SU-DHL-6 (cell line): ENCODE data around the gene NME4.

ENCODE experiments used
- H2AFZ ChIP-seq: fragments of 200-600 bp; sonication (generic); 2 replicates; pipeline ENCODE4 v1.6.1; 2014; ENCODE audit warnings: low read depth, mild to moderate bottlenecking, moderate library complexity, mixed read lengths, antibody characterized with exemption, low read length; ENCODE audit not compliant: severe bottlenecking
- H3F3A ChIP-seq: fragments of 200-600 bp; shearing (Covaris generic); 2 replicates; pipeline ENCODE4 v1.6.0; 2016; ENCODE audit warnings: antibody characterized with exemption, mild to moderate bottlenecking; ENCODE audit not compliant: insufficient read depth
- H3K27ac ChIP-seq: fragments of 200-600 bp; sonication (generic); 2 replicates; pipeline ENCODE4 v1.5.1; 2016; ENCODE audit warnings: low read depth, mild to moderate bottlenecking, low read length, moderate library complexity, mixed read lengths
- H3K27me3 ChIP-seq: fragments of 200-600 bp; sonication (generic), shearing (Covaris generic); 2 replicates; pipeline ENCODE4 v1.6.0; 2014; ENCODE audit warnings: mild to moderate bottlenecking, low read length
- H3K36me3 ChIP-seq: fragments of 200-600 bp; sonication (generic); 2 replicates; pipeline ENCODE4 v1.6.1; 2014; ENCODE audit warnings: mild to moderate bottlenecking, low read length, mixed read lengths
- H3K4me2 ChIP-seq: fragments of 300-600, 200-600 bp; shearing (Covaris generic), sonication (generic); 2 replicates; pipeline ENCODE4 v1.6.0; 2014; ENCODE audit warnings: low read length, low read depth, mild to moderate bottlenecking; ENCODE audit not compliant: poor library complexity, severe bottlenecking
- H3K4me3 ChIP-seq: fragments of 200-600 bp; sonication (generic); 2 replicates; pipeline ENCODE4 v1.5.1; 2014; ENCODE audit warnings: antibody characterized with exemption, low read length, mild to moderate bottlenecking, mixed read lengths; ENCODE audit not compliant: insufficient read depth, poor library complexity, severe bottlenecking
- H3K79me2 ChIP-seq: fragments of 200-600 bp; sonication (generic); 2 replicates; pipeline ENCODE4 v1.6.1; 2014; ENCODE audit warnings: mild to moderate bottlenecking, low read length, moderate library complexity; ENCODE audit not compliant: insufficient read depth
- H3K9ac ChIP-seq: fragments of 200-600 bp; sonication (generic); 2 replicates; pipeline ENCODE4 v1.7.0; 2014; ENCODE audit warnings: mild to moderate bottlenecking, low read length
- H3K9me2 ChIP-seq: fragments of 200-600 bp; sonication (generic); replicated peaks from 2 replicates; pipeline ENCODE4 v1.6.1; 2014; ENCODE audit warnings: low read length; ENCODE audit not compliant: insufficient read depth
- H3K9me3 ChIP-seq: fragments of 200-600 bp; sonication (generic); 2 replicates; pipeline ENCODE4 v1.6.1; 2014; ENCODE audit warnings: low read length, mixed read lengths; ENCODE audit not compliant: insufficient read depth
- H4K20me1 ChIP-seq: fragments of 200-600 bp; sonication (generic); 2 replicates; pipeline ENCODE4 v1.6.1; 2014; ENCODE audit warnings: low read depth, mild to moderate bottlenecking, antibody characterized with exemption, low read length, moderate library complexity, mixed read lengths
- CTCF ChIP-seq: fragments of 200-600 bp; sonication (generic); IDR thresholded peaks from one replicate; pipeline ENCODE4 v1.5.1; 2017; ENCODE audit warnings: antibody characterized with exemption, mild to moderate bottlenecking, low read length, moderate library complexity; ENCODE audit not compliant: insufficient read depth, poor library complexity, severe bottlenecking
- EZH2phosphoT487 ChIP-seq: fragments of 200-600 bp; sonication (generic), shearing (Covaris generic); conservative IDR thresholded peaks from 2 replicates; pipeline ENCODE4 v1.6.1; 2018; ENCODE audit warnings: mild to moderate bottlenecking, antibody characterized with exemption, low read length, moderate library complexity, mixed read lengths

NME4 gene

GRCh38 chr16:401468-402348, 4.7 kb downstream of the NME4 start, which contains the start of gene DECR2:
TSS of gene DECR2 (plus strand) at chr16:401885. CDS start at chr16:401964, 79 bp downstream.
- TF ChIP-seq EZH2phosphoT487 (no peak), CTCF (peak; percentile 55)
- Histone ChIP-seq H3K27ac (peak within 1 kb of the TSS; percentile 67), H3K36me3 (no peaks in the 10 kb centered on the region)

DNA sequence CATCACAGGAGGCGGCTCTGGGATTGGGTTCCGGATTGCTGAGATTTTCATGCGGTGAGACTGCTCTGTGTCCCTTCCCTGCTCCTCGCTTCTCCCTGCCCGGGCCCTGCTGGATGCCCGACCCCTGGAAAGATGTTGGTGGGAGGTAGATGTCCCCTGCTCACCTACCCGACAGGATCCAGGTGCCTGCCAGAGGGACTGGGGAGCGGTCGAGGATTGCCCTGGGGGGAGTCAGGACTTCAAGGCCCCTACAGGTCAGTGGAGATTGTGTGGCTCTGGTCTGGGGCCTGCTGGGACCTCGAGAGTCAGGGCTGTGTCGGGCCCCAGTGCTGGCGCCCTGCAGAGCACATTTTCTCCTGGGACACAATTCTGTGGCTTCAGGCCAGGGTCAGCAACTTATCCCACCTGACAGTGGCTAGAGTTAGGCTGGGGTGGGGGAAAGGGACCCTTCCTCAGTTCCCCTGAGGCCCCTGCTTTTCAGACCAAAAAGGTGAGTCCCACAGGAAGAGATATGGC, 8.0 kb downstream of the NME4 start:
- H3K9me2 ChIP-seq, result no peaks in the 10 kb centered on the region
- no peaks in the 10 kb centered on the region for H3K36me3 ChIP-seq
- H3K27me3 ChIP-seq, result no peaks in the 10 kb centered on the region
- no peak overlapping the region for H3K4me2 ChIP-seq
- peaks cover 5% of the 10 kb centered on the region; the same call in 1 of the 2 replicates for H3F3A ChIP-seq
- TF ChIP-seq CTCF (no peak), EZH2phosphoT487 (no peak)
- no peak overlapping the region for H3K9ac ChIP-seq
- no peaks in the 10 kb centered on the region for H3K9me3 ChIP-seq
- H4K20me1 ChIP-seq, result no peaks in the 10 kb centered on the region
- no peak overlapping the region for H2AFZ ChIP-seq
- H3K27ac ChIP-seq, result no peak overlapping the region
- H3K4me3 ChIP-seq, result no peak overlapping the region
- H3K79me2 ChIP-seq, result no peaks in the 10 kb centered on the region

More at GRCh38 chr16:401468-402348, 4.7 kb downstream of the NME4 start, which contains the start of gene DECR2:
- H3K9me2 ChIP-seq, result no peaks in the 10 kb centered on the region
- peak within 1 kb of the TSS; percentile 87 for H3K4me3 ChIP-seq
- no peaks in the 10 kb centered on the region for H3K9me3 ChIP-seq
- peak within 1 kb of the TSS; percentile 88 for H3K9ac ChIP-seq
- no peaks in the 10 kb centered on the region for H3K79me2 ChIP-seq
- no peaks in the 10 kb centered on the region for H4K20me1 ChIP-seq
- peaks cover 5% of the 10 kb centered on the region; the same call in 1 of the 2 replicates for H3F3A ChIP-seq
- peak within 1 kb of the TSS; percentile 81 for H2AFZ ChIP-seq
- H3K27me3 ChIP-seq, result no peaks in the 10 kb centered on the region
- H3K4me2 ChIP-seq, result peak within 1 kb of the TSS; percentile 69

DNA sequence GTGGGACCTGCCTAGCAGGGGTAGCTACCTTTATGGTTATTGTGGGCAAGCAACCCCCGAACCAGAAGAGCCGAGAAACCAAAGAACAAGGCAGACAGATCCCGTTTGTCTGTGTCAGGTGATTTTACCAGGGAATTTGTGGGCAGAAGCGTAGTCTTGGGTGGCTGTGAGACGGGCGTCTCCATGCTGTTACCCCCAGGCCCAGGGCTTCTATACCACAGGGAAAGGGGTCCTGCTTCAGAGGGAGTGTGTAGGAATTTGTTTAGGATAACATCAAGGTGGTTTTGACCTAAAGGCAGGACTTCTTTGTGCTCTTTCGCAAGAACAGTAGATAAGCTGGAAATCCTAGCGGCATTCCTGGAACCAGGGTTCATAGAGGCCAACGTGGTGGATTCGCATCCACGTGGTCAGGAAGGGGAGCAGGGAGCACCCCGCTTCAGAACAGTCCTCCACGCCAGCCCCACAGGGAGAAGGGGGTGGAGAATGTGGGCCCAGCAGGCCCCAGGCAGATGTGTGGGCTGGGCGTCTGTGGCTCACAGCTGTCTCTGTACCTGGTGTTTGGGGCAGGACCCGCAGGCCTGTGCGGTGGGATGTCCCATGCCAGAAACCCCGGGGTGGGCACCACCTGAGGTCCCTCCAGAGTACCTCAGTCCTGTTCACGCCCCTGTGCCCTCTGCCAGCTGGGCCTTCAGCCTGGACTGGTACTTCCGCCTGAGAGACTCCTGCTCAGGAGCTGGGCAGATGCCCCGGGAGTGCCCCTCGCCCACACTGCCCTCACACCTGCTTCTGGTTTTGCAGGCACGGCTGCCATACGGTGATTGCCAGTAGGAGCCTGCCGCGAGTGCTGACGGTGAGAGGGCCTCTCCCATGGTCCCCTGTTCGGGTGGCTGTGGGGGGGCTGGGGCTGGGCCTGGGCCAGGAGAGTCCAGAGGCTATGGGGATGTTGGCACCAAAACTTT, 8.8 kb downstream of the NME4 start:
- Histone ChIP-seq H3K27ac (no peak overlapping the region), H3K9me3 (no peaks in the 10 kb centered on the region), H4K20me1 (no peaks in the 10 kb centered on the region), H3K79me2 (no peaks in the 10 kb centered on the region), H3F3A (no peaks in the 10 kb centered on the region), H3K4me2 (no peak overlapping the region), H2AFZ (no peak overlapping the region), H3K36me3 (no peaks in the 10 kb centered on the region), H3K4me3 (no peak overlapping the region), H3K9ac (no peak overlapping the region), H3K9me2 (no peaks in the 10 kb centered on the region), H3K27me3 (no peaks in the 10 kb centered on the region)
- TF ChIP-seq EZH2phosphoT487 (no peak), CTCF (no peak)
